MM.1S (cell line): Measurements from ENCODE around the gene TET2.

Source experiments
- EZH2 ChIP-seq: fragments of 300-600 bp; sonication (generic); optimal IDR thresholded peaks from 2 replicates; pipeline ENCODE3; 2017; ENCODE audit warnings: low read depth, mild to moderate bottlenecking, antibody characterized with exemption, low read length, mixed read lengths
- EZH2phosphoT487 ChIP-seq: fragments of 300-600 bp; sonication (generic); IDR thresholded peaks from 2 replicates; pipeline ENCODE4 v1.6.1; 2018; ENCODE audit warnings: antibody characterized with exemption, low read length

- no peak for TF ChIP-seq EZH2phosphoT487
- no peak for TF ChIP-seq EZH2
These were observed 20.1 kb upstream of the TET2 start for GRCh38 chr4:105126311-105127169.
